ENCODE results near the gene MRPL57.

Gene MRPL57

DNA sequence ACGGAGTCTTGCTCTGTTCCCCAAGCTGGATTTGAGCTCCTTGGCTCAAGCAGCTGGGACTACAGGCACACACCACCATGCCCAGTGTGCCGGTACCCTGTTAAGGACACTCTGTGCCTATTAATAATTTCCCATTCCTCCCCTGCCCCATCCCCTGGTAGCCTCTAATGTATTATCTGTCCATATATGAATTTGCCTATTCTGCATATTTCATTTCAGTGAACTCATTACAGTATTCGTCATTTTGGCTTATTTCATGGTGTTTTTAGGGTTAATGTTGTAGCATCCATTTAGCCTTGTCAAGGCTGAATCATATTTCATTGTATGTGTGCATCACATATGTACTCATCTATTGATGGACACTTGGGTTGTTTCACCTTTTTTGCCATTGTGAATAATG is 33.7 kb upstream of the MRPL57 start:
- no peak overlapping the region for H3K9ac ChIP-seq (ENCODE audit: low read length)
- no peak overlapping the region for H3K23ac ChIP-seq (ENCODE audit: low read length in 2 of 2)
- no peak overlapping the region for H2BK5ac ChIP-seq (ENCODE audit: low read depth, low read length, poor library complexity, severe bottlenecking)
- H3K4me3 ChIP-seq (ENCODE audit: insufficient read depth in 1 of 2, low read depth in 1 of 2, low read length in 2 of 2) = peak overlapping the region in 1 of 2 experiments; percentile 30
- H4K8ac ChIP-seq (ENCODE audit: low read length) = no peak overlapping the region
- no peaks in the 10 kb centered on the region for H3K27me3 ChIP-seq (ENCODE audit: control insufficient read depth in 1 of 2, insufficient read depth in 1 of 2, low read length in 2 of 2)
- H3K14ac ChIP-seq (ENCODE audit: low read length in 2 of 2) = no peak overlapping the region
- DNase-seq = no peak
- H3K36me3 ChIP-seq (ENCODE audit: control insufficient read depth in 1 of 2, insufficient read depth in 2 of 2, low read depth in 1 of 2, low read length in 2 of 2) = peaks cover 16 to 42% of the 10 kb centered on the region in 2 experiments
- no peak overlapping the region for H3K4ac ChIP-seq (ENCODE audit: low read depth in 1 of 2, low read length in 2 of 2)
- 99% methylated on average over 3 of the region's 3 CpGs for WGBS
- no peak overlapping the region for H4K91ac ChIP-seq (ENCODE audit: low read length)
- H3K79me1 ChIP-seq (replicated peaks; ENCODE audit: low read length, poor library complexity, severe bottlenecking) = peaks cover 9% of the 10 kb centered on the region
- H2BK12ac ChIP-seq (ENCODE audit: low read length in 2 of 2) = no peak overlapping the region
- peaks cover 4% of the 10 kb centered on the region for H3K4me1 ChIP-seq (ENCODE audit: control insufficient read depth, insufficient read depth, low read depth, low read length)
- H3K4me2 ChIP-seq (ENCODE audit: low read length, poor library complexity, severe bottlenecking) = no peak overlapping the region
- no peak overlapping the region for H2BK120ac ChIP-seq (ENCODE audit: low read depth, low read length)
- no peak overlapping the region for H3K27ac ChIP-seq (ENCODE audit: low read length, poor library complexity, severe bottlenecking)
- H3K18ac ChIP-seq (ENCODE audit: low read depth in 1 of 2, low read length in 2 of 2) = no peak overlapping the region
- H3K9me3 ChIP-seq (ENCODE audit: control insufficient read depth, low read length) = no peaks in the 10 kb centered on the region
- H2BK15ac ChIP-seq (ENCODE audit: low read depth, poor library complexity, severe bottlenecking) = no peak overlapping the region
- no peak overlapping the region for H2AK5ac ChIP-seq (ENCODE audit: low read length, severe bottlenecking)
- H2AFZ ChIP-seq (ENCODE audit: low read depth, low read length) = no peak overlapping the region

DNA sequence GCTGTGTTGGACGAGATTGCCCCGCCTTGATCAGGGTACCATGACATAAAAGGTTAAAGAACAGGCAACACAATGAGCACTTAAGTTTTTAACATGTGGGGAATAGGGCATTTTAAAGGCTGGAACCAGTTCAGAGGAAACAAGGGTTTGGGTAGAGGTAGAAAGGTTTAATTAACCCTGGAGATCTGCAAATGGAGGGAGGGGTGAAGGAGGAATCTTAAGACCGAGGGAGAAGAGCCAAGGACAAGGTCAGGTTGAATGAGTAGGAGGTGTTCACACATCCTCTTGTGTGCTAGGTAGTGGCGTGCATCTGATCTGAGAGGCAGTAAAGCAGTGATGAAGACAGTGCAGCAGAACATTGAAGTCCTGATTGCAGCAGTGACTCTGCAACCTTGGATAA is 28.6 kb upstream of the MRPL57 start:
- H2BK12ac ChIP-seq (ENCODE audit: low read length in 2 of 2) = no peak overlapping the region
- no peak overlapping the region for H3K9ac ChIP-seq (ENCODE audit: low read length)
- H3K14ac ChIP-seq (ENCODE audit: low read length in 2 of 2) = no peak overlapping the region
- H2AK5ac ChIP-seq (ENCODE audit: low read length, severe bottlenecking) = no peak overlapping the region
- no peak overlapping the region for H2BK5ac ChIP-seq (ENCODE audit: low read depth, low read length, poor library complexity, severe bottlenecking)
- peaks cover 13 to 46% of the 10 kb centered on the region in 2 experiments for H3K36me3 ChIP-seq (ENCODE audit: control insufficient read depth in 1 of 2, insufficient read depth in 2 of 2, low read depth in 1 of 2, low read length in 2 of 2)
- H3K27ac ChIP-seq (ENCODE audit: low read length, poor library complexity, severe bottlenecking) = no peak overlapping the region
- DNase-seq = no peak
- WGBS = 94% methylated on average over 4 of the region's 4 CpGs
- no peak overlapping the region for H2AFZ ChIP-seq (ENCODE audit: low read depth, low read length)
- H2BK15ac ChIP-seq (ENCODE audit: low read depth, poor library complexity, severe bottlenecking) = no peak overlapping the region
- H3K9me3 ChIP-seq (ENCODE audit: control insufficient read depth, low read length) = no peaks in the 10 kb centered on the region
- no peaks in the 10 kb centered on the region for H3K27me3 ChIP-seq (ENCODE audit: control insufficient read depth in 1 of 2, insufficient read depth in 1 of 2, low read length in 2 of 2)
- no peak overlapping the region for H3K4me2 ChIP-seq (ENCODE audit: low read length, poor library complexity, severe bottlenecking)
- no peak overlapping the region for H4K91ac ChIP-seq (ENCODE audit: low read length)
- no peak overlapping the region for H4K8ac ChIP-seq (ENCODE audit: low read length)
- no peak overlapping the region for H3K23ac ChIP-seq (ENCODE audit: low read length in 2 of 2)
- peaks cover 3% of the 10 kb centered on the region for H3K79me1 ChIP-seq (replicated peaks; ENCODE audit: low read length, poor library complexity, severe bottlenecking)
- H3K4me1 ChIP-seq (ENCODE audit: control insufficient read depth, insufficient read depth, low read depth, low read length) = no peaks in the 10 kb centered on the region
- H2BK120ac ChIP-seq (ENCODE audit: low read depth, low read length) = no peak overlapping the region
- H3K18ac ChIP-seq (ENCODE audit: low read depth in 1 of 2, low read length in 2 of 2) = no peak overlapping the region
- no peak overlapping the region for H3K4ac ChIP-seq (ENCODE audit: low read depth in 1 of 2, low read length in 2 of 2)
- no peak overlapping the region for H3K4me3 ChIP-seq (ENCODE audit: insufficient read depth in 1 of 2, low read depth in 1 of 2, low read length in 2 of 2)

GRCh38 chr13:21148557-21149258 is 27.8 kb upstream of the MRPL57 start:
- H3K9ac ChIP-seq (ENCODE audit: low read length) = no peak overlapping the region
- 89% methylated on average over 5 of the region's 5 CpGs for WGBS
- peaks cover 3% of the 10 kb centered on the region for H3K79me1 ChIP-seq (replicated peaks; ENCODE audit: low read length, poor library complexity, severe bottlenecking)

GRCh38 chr13:21149568-21149967 is 26.9 kb upstream of the MRPL57 start:
- Histone ChIP-seq H3K27me3 (ENCODE audit: control insufficient read depth in 1 of 2, insufficient read depth in 1 of 2, low read length in 2 of 2) (no peaks in the 10 kb centered on the region), H3K4me1 (ENCODE audit: control insufficient read depth, insufficient read depth, low read depth, low read length) (no peaks in the 10 kb centered on the region), H3K23ac (ENCODE audit: low read length in 2 of 2) (no peak overlapping the region), H4K91ac (ENCODE audit: low read length) (no peak overlapping the region), H2BK15ac (ENCODE audit: low read depth, poor library complexity, severe bottlenecking) (no peak overlapping the region), H3K79me1 (replicated peaks; ENCODE audit: low read length, poor library complexity, severe bottlenecking) (peaks cover 2% of the 10 kb centered on the region), H2AK5ac (ENCODE audit: low read length, severe bottlenecking) (no peak overlapping the region), H3K36me3 (ENCODE audit: control insufficient read depth in 1 of 2, insufficient read depth in 2 of 2, low read depth in 1 of 2, low read length in 2 of 2) (peaks cover 10 to 37% of the 10 kb centered on the region in 2 experiments), H3K27ac (ENCODE audit: low read length, poor library complexity, severe bottlenecking) (no peak overlapping the region), H2BK5ac (ENCODE audit: low read depth, low read length, poor library complexity, severe bottlenecking) (no peak overlapping the region), H2BK120ac (ENCODE audit: low read depth, low read length) (no peak overlapping the region), H3K4me2 (ENCODE audit: low read length, poor library complexity, severe bottlenecking) (no peak overlapping the region), H3K18ac (ENCODE audit: low read depth in 1 of 2, low read length in 2 of 2) (no peak overlapping the region), H4K8ac (ENCODE audit: low read length) (no peak overlapping the region), H3K9me3 (ENCODE audit: control insufficient read depth, low read length) (no peaks in the 10 kb centered on the region), H2AFZ (ENCODE audit: low read depth, low read length) (no peak overlapping the region), H2BK12ac (ENCODE audit: low read length in 2 of 2) (no peak overlapping the region), H3K4me3 (ENCODE audit: insufficient read depth in 1 of 2, low read depth in 1 of 2, low read length in 2 of 2) (no peak overlapping the region), H3K4ac (ENCODE audit: low read depth in 1 of 2, low read length in 2 of 2) (no peak overlapping the region), H3K9ac (ENCODE audit: low read length) (no peak overlapping the region), H3K14ac (ENCODE audit: low read length in 2 of 2) (no peak overlapping the region)
- peak; percentile 60 for DNase-seq
- WGBS = 86% methylated on average over 1 of the region's 1 CpG

More at GRCh38 chr13:21148557-21149258, 27.8 kb upstream of the MRPL57 start:
- Histone ChIP-seq H2AK5ac (ENCODE audit: low read length, severe bottlenecking) (no peak overlapping the region), H3K27ac (ENCODE audit: low read length, poor library complexity, severe bottlenecking) (no peak overlapping the region), H3K4ac (ENCODE audit: low read depth in 1 of 2, low read length in 2 of 2) (no peak overlapping the region), H3K4me1 (ENCODE audit: control insufficient read depth, insufficient read depth, low read depth, low read length) (no peaks in the 10 kb centered on the region), H3K18ac (ENCODE audit: low read depth in 1 of 2, low read length in 2 of 2) (no peak overlapping the region), H4K8ac (ENCODE audit: low read length) (no peak overlapping the region), H2AFZ (ENCODE audit: low read depth, low read length) (no peak overlapping the region), H3K9me3 (ENCODE audit: control insufficient read depth, low read length) (no peaks in the 10 kb centered on the region), H2BK15ac (ENCODE audit: low read depth, poor library complexity, severe bottlenecking) (no peak overlapping the region), H3K23ac (ENCODE audit: low read length in 2 of 2) (no peak overlapping the region), H3K36me3 (ENCODE audit: control insufficient read depth in 1 of 2, insufficient read depth in 2 of 2, low read depth in 1 of 2, low read length in 2 of 2) (peaks cover 13 to 38% of the 10 kb centered on the region in 2 experiments), H2BK5ac (ENCODE audit: low read depth, low read length, poor library complexity, severe bottlenecking) (no peak overlapping the region), H3K14ac (ENCODE audit: low read length in 2 of 2) (no peak overlapping the region), H2BK120ac (ENCODE audit: low read depth, low read length) (no peak overlapping the region), H4K91ac (ENCODE audit: low read length) (no peak overlapping the region), H2BK12ac (ENCODE audit: low read length in 2 of 2) (no peak overlapping the region), H3K27me3 (ENCODE audit: control insufficient read depth in 1 of 2, insufficient read depth in 1 of 2, low read length in 2 of 2) (no peaks in the 10 kb centered on the region), H3K4me2 (ENCODE audit: low read length, poor library complexity, severe bottlenecking) (no peak overlapping the region), H3K4me3 (ENCODE audit: insufficient read depth in 1 of 2, low read depth in 1 of 2, low read length in 2 of 2) (no peak overlapping the region)
- DNase-seq = no peak
